HG02840 (cell line): Measurements from ENCODE around the gene LYZL1.
"Not testable (repeated sequence)": the region's sequence is repeated elsewhere in the genome, so short reads cannot be mapped to it uniquely, and the experiment has no call there.

Source experiments
- ATAC-seq: cut with Tn5 transposase; IDR thresholded peaks from one replicate; pipeline ENCODE4 v1.9.1; 2021; ENCODE audit warnings: mild to moderate bottlenecking, moderate library complexity, moderate number of reproducible peaks; ENCODE audit not compliant: unreplicated experiment, low FRiP score

LYZL1 gene

GRCh38 chr10:29326886-29327745 lies 38.2 kb downstream of the LYZL1 start:
- no peak for ATAC-seq

GRCh38 chr10:29327746-29328102 lies 38.9 kb downstream of the LYZL1 start:
- ATAC-seq = no peak

GRCh38 chr10:29328983-29329382 lies 40.1 kb downstream of the LYZL1 start:
- ATAC-seq = no peak

- ATAC-seq = no peak
Observed at GRCh38 chr10:29329420-29329819, 40.5 kb downstream of the LYZL1 start.

- no peak for ATAC-seq
Observed at GRCh38 chr10:29332061-29332760, 43.3 kb downstream of the LYZL1 start.

DNA sequence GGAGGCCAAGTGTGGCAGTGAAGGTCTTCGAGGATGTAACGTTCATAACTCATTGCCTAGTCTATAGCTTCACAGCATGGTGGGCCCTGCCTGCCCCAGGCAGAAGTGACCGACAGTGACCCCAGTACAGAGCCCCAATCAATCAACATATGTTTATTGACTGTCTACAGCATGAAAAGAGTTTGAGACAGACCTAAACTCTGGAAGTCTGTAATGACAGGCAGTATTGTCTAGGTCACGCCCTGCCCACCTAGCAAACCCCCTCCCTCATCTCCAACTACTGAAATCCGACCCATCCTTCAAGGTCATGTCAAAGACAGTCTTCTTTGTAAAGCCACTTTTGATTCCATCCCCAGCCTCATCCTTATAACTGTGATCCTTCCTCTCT lies 43.9 kb downstream of the LYZL1 start:
- no peak for ATAC-seq

- not testable (repeated sequence) for ATAC-seq
Observed at GRCh38 chr10:29337526-29337925, 48.7 kb downstream of the LYZL1 start.

DNA sequence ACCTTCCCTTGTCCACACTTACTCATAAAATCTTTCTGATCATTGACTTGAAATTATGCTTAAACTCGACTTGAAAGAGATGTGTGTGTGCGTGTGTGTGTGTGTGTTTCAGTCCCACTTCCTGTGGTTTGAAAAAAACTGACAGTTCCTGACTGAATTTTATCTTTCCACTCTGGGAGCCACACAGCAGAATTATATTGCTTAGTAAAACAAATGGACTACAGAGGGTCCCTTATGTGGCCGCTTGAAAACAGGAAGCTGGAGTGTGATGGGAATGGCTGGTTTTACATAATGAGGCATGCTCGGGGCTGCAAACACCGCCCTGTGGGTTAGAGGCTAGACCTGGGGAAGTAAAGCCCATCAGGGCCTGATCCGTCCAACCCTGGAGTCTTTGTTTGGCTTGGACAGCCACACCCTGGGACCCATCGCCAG lies 54.8 kb downstream of the LYZL1 start:
- no peak for ATAC-seq

DNA sequence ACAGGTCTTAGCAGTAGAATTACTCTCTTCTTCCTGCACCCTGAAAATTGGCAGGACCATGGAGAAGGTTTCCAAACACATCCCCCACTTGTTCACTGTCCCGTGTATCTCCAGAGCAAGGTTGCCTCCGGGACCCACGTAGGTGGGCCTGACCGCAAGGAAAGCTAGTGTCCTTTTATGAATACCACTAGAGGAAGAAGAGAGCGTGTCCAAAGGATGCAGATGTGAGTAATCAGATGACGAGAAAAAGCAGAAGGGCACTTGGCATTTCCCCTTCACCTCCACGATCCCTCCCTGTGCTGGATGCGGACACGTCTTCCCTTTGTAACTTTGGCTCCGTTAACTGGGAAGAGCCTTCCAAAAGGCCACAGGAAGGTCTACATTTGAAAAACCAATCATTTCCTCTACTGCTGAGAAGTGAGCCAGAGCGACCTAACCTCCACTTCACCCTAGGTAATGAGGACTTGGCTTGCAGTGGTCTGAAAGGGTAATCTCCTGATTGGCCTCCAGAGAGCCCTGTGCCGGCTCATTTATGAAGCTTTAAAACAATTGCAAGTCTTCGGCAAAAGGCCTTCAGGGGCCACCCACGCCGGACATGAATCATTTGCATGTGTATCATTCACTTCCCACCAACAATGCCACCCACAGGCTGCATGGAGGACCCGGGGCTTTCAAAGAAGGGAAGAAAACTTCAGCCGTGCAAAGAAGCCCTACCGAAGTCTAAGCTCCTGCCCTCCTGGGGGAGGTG lies 55.4 kb downstream of the LYZL1 start:
- ATAC-seq = no peak

DNA sequence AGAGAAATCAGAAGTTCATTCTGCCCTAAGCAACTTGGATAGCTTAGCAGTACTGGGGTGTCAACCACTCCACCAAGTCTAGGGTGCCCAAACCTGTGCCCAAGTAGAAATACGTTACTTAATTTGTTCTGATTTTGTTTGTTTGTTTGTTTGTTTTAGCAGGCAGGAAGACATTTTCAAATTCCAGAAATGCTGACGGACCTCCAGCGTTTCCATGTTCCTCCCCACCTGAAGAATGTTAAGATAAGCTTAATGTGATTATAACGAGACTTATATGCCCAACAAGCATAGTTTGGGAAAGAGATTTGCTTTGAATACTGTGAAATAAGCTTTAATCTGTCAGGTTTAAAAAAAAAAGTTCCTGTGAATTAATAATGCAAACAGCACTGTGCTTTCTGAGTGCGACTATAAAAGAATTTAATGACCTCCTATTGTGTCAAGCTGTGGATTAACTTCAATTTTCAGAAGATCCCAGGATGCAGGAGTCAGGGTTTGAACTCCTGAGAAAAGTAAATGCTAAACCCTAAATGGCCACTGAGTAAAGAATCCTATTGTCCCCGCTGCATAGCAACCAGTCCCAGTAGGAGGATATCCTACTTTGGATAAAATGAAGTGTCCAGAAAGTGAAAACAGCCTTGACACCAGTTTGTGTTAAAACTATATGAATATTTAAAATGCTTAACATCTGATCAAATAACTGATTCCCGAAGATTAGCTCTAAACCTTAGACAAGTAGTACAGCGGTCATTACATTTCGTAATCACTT lies 56.5 kb downstream of the LYZL1 start:
- no peak for ATAC-seq

DNA sequence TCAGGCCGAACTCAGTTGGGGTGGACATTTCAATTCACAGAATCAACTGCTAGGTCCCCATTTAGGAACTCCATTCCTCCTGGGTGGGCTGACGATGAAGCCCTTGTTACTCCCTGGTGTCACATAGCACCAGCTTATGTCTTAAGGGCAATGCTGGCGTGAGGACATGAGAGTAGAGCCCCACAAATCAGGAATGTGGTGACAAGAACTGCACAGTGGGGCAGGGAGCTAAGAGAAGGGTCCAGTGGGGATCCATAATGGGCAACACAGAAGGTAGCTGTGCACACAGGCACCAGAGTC lies 57.0 kb downstream of the LYZL1 start:
- no peak for ATAC-seq

GRCh38 chr10:29346296-29347001 lies 57.6 kb downstream of the LYZL1 start:
- no peak for ATAC-seq

DNA sequence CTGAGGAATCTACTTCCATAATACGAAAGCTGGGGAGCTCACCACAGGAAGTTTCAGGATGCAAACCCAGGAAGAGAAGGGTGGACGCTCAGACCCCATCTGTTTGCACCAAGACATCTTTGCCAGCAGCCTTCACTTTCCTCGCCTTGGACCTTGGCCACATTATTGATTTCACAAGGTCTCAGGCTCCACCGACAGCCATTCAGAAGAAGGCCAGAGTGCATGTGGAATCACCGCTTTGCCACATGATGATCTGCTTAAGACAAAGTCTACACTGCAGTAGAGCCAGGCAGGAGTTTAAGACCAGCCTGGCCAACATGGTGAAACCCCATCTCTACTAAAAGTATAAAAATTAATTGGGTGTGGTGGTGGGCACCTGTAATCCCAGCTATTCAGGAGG lies 60.0 kb downstream of the LYZL1 start:
- ATAC-seq = no peak

GRCh38 chr10:29353305-29353704 lies 64.4 kb downstream of the LYZL1 start:
- no peak for ATAC-seq

DNA sequence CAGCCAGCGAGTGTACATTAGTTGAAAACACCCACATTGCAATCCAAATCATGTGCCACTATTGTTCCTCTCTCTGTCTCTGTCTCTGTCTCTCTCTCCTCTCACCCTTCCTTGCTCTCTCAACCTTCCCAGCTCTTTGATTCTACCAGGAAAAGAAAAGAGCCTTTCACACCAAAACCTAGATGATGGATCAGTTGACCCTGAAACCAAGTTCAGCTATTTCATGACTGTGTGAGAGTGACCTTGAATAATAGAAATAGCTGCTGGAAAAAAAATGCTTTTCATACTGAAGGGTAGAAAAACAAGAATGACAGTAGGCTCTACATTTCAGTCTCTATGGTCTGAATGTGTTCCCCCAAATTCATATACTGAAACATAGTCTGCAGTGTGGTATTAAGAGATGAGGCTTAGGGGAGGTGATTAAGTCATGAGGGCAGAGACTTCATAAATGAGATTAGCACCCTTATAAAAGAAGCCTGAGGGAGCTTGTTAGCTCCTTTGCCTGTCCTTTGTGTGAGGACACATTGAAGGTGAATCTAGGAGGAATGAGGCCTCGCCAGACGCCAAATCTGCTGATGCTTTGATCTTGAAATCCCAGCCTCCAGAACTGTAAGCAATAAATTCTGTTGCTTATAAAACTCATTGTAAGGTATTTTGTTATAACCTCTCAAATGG lies 65.2 kb downstream of the LYZL1 start:
- no peak for ATAC-seq

DNA sequence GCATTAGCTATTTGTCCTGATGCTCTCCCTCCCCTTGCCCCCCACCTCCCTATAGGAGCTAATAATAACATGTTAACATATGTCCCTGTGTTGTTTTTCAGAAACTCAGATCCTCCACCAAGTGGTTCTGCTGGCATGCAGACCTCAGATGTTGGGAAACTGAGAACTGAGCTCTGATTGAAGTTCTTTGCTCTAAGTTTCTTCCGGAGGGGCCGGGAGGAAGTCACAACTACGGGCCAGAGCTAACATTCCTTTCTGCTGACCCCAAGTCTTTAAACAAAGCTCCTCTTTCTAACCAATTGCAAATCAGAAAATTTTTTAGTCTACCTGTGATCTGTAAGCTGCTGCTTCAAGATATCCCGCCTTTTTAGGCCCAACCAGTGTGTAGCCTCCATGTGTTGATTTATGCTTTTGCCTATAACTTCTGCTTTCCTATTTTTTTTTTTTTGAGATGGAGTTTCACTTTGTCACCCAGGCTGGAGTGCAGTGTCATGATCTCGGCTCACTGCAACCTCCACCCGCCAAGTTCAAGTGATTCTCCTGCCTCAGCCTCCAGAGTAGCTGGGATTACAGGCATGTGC lies 66.6 kb downstream of the LYZL1 start:
- ATAC-seq = no peak

- ATAC-seq = no peak
Observed at GRCh38 chr10:29356931-29357330, 68.1 kb downstream of the LYZL1 start.

DNA sequence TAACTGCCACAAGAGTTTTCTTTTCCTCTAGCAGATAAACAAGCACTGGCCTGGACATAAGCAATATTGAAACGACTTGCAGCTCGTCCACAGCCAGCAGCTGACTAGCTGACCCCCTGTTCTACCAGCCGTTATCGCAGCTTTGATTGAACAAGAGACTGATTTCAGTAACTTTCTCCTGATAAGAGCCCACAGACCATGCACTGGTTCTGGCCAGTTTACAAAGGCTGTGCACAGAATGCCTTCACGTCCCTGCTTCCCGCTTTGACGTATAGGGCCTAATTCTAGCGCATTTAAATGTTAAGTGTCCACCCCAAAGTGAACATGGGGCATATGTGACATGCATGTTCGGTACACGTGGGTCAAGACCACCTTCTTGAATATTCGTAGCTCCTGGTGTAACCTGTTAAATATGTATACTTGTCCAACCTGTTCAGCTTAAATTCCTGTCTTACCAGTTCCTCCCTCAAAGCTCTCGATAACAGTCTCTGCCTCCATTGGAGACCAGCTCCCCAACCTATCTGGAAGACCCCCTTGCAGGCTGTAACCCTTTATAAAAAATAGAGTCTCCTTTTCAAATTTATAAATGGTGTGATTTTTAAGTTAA lies 69.2 kb downstream of the LYZL1 start:
- no peak for ATAC-seq
